ENCODE data around the gene SYCP3.

DNA sequence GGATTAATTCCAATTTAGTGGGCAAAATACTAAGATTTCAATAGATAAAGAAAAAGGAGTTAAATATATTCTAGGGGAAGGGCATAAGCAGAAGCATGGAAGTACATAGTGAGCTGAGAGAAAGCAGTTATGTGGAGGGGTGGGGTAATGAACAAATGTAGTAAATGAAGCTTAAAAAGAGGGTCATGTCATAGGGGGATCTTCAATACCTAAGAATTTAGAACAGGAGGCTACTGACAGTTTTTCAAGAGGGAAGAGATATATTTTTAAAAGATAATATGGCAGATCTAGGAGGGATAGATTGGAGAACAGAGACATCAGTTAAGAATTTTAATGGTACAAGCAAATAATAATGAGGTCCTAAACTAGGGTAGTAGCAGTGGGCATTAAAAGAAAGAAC is 9.4 kb downstream of the SYCP3 start:
- TF ChIP-seq, protein P1, sequence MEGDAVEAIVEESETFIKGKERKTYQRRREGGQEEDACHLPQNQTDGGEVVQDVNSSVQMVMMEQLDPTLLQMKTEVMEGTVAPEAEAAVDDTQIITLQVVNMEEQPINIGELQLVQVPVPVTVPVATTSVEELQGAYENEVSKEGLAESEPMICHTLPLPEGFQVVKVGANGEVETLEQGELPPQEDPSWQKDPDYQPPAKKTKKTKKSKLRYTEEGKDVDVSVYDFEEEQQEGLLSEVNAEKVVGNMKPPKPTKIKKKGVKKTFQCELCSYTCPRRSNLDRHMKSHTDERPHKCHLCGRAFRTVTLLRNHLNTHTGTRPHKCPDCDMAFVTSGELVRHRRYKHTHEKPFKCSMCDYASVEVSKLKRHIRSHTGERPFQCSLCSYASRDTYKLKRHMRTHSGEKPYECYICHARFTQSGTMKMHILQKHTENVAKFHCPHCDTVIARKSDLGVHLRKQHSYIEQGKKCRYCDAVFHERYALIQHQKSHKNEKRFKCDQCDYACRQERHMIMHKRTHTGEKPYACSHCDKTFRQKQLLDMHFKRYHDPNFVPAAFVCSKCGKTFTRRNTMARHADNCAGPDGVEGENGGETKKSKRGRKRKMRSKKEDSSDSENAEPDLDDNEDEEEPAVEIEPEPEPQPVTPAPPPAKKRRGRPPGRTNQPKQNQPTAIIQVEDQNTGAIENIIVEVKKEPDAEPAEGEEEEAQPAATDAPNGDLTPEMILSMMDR (IDR thresholded peaks at IDR 0.05; ENCODE audit: insufficient read depth, low read length) = no peak
- TF ChIP-seq GABPA (IDR thresholded peaks at IDR 0.05; ENCODE audit: low read depth) (no peak), POLR2AphosphoS5 (IDR thresholded peaks at IDR 0.05; ENCODE audit: low read depth) (no peak), REST (IDR thresholded peaks at IDR 0.05; ENCODE audit: insufficient replicate concordance, low read depth) (no peak)

Measured in HL-60 (cell line).